Neural progenitor cell (in vitro differentiated cells): ENCODE results near the gene ABCF3.

Experiments used
- EZH2 ChIP-seq: fragments of 200-600 bp; sonication (generic); IDR thresholded peaks from 2 replicates; pipeline ENCODE4 v1.6.1; 2017; ENCODE audit warnings: antibody characterized with exemption, mild to moderate bottlenecking, moderate library complexity
- TF ChIP-seq, protein P1 (sequence below): fragments of 200-600 bp; sonication (generic); IDR thresholded peaks from 2 replicates; pipeline ENCODE4 v1.5.1; 2017; ENCODE audit warnings: antibody characterized with exemption, mild to moderate bottlenecking

DNA sequence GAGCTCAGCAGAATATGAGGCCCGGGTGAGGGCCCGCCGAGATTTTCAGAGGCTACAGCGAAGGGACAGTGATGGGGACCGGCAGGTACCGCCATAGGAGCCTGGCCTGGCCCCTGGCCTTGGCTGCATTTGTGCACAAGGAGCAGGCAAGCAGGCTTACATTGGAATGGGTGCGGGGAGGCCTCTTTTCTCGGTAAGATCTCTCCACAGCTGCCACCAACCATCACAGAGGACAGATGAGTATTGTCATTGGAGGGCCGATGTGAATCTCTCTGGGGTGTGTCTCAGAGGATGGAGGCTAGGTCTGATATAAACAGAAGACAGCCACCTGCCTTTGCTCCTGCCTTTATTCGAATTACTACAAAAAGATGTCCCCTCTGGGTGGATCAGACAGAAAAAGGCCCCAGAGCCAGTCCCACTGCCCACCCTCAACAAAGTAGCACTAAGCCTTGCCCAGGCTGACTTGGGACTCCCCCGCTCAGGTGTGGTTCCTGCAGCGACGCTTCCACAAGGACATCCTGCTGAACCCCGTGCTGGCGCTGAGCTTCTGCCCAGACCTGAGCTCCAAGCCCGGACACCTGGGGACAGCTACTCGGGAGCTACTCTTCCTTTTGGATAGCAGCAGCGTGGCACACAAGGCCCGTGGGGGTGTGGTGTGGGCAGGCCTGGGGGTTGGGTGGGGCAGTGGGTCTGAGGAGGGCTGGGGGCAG lies 48.8 kb downstream of the ABCF3 start:
- TF ChIP-seq, protein P1, sequence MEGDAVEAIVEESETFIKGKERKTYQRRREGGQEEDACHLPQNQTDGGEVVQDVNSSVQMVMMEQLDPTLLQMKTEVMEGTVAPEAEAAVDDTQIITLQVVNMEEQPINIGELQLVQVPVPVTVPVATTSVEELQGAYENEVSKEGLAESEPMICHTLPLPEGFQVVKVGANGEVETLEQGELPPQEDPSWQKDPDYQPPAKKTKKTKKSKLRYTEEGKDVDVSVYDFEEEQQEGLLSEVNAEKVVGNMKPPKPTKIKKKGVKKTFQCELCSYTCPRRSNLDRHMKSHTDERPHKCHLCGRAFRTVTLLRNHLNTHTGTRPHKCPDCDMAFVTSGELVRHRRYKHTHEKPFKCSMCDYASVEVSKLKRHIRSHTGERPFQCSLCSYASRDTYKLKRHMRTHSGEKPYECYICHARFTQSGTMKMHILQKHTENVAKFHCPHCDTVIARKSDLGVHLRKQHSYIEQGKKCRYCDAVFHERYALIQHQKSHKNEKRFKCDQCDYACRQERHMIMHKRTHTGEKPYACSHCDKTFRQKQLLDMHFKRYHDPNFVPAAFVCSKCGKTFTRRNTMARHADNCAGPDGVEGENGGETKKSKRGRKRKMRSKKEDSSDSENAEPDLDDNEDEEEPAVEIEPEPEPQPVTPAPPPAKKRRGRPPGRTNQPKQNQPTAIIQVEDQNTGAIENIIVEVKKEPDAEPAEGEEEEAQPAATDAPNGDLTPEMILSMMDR: no peak
- no peak for TF ChIP-seq EZH2
